T-cell (primary cell): ENCODE measurements around the gene SCCPDH. TPM values are rescaled to one million over a fixed set of nuclear protein-coding genes. Genes with fewer than 3 reads are reported as not detected.
"Not testable (repeated sequence)": the region's sequence is repeated elsewhere in the genome, so short reads cannot be mapped to it uniquely, and the experiment has no call there.

Experiments
- ATAC-seq, 4 experiments: fragments of 200-7000 bp in 3 of 4; fragments of 150-1000 bp in 1 of 4; cut with Tn5 transposase; replicated peaks in 1 of 4; 1 replicate in 3 of 4; 2 replicates in 1 of 4; pipeline ENCODE4 v1.10.0; 2021; ENCODE audit warnings: moderate library complexity in 3 of 4, mild to moderate bottlenecking in 2 of 4, moderate number of reproducible peaks in 1 of 4
- CTCF ChIA-PET, 2 donors: fragments of 300-600 bp; sonication (Branson Sonifier 250); formaldehyde crosslinking; loops; one replicate each; lab custom pipeline; 2022; ENCODE audit warnings: antibody characterized with exemption in 2 of 2; lab: Charles Lee
- POLR2A ChIA-PET, 2 donors: fragments of 300-600 bp; sonication (Branson Sonifier 250); formaldehyde crosslinking; loops; one replicate each; lab custom pipeline; 2022; ENCODE audit warnings: antibody characterized with exemption in 2 of 2; lab: Charles Lee
- DNase-seq, 35 experiments: peaks; one replicate each; pipeline versions ENCODE4 v3.0.0 to v3.0.0-alpha.2; 2013 to 2023
- H3K27ac ChIP-seq: one replicate; pipeline ENCODE4 v1.5.1; 2013; ENCODE audit warnings: low read length
- H3K27me3 ChIP-seq, 2 experiments: replicated peaks in 1 of 2; 1 replicate in 1 of 2; 2 replicates in 1 of 2; pipeline versions ENCODE4 v1.6.1 to v1.7.0; 2013; ENCODE audit warnings: low read length in 1 of 2, mixed read lengths in 1 of 2; ENCODE audit not compliant: control insufficient read depth in 2 of 2, insufficient read depth in 2 of 2; ENCODE audit errors: extremely low read depth in 1 of 2
- H3K36me3 ChIP-seq, 2 donors: 1 replicate in 1 of 2; 2 replicates in 1 of 2; pipeline versions ENCODE4 v1.6.1 to v1.7.0; 2013; ENCODE audit warnings: low read length in 1 of 2; ENCODE audit not compliant: control insufficient read depth in 2 of 2, insufficient read depth in 1 of 2; ENCODE audit errors: extremely low read depth in 1 of 2
- H3K4me1 ChIP-seq, 2 experiments: 1 replicate in 1 of 2; 2 replicates in 1 of 2; pipeline versions ENCODE4 v1.6.1 to v1.7.0; 2013; ENCODE audit warnings: low read length in 2 of 2, mixed read lengths in 1 of 2; ENCODE audit not compliant: insufficient read depth in 2 of 2, control insufficient read depth in 1 of 2; ENCODE audit errors: extremely low read depth in 1 of 2
- H3K4me3 ChIP-seq, 2 donors: 1 replicate in 1 of 2; 2 replicates in 1 of 2; pipeline versions ENCODE4 v1.5.1 to v1.7.0; 2013; ENCODE audit warnings: mild to moderate bottlenecking in 2 of 2, low read length in 1 of 2, moderate library complexity in 1 of 2; ENCODE audit not compliant: control insufficient read depth in 1 of 2; ENCODE audit errors: extremely low read depth in 1 of 2
- H3K9me3 ChIP-seq: 2 replicates; pipeline ENCODE4 v1.7.0; 2013
- H3K27ac Mint-ChIP-seq, 2 donors: one replicate each; pipeline ENCODE4 v1.8.0; 2020 to 2021; ENCODE audit warnings: mild to moderate bottlenecking in 2 of 2, mixed read lengths in 2 of 2
- H3K27me3 Mint-ChIP-seq, 2 donors: one replicate each; pipeline ENCODE4 v1.8.0; 2021 to 2022; ENCODE audit warnings: mixed read lengths in 2 of 2
- H3K36me3 Mint-ChIP-seq: one replicate; pipeline ENCODE4 v1.8.0; 2021; ENCODE audit warnings: mixed read lengths
- H3K4me1 Mint-ChIP-seq, 3 donors: one replicate each; pipeline ENCODE4 v1.8.0; 2020 to 2022; ENCODE audit warnings: mixed read lengths in 3 of 3, mild to moderate bottlenecking in 1 of 3
- H3K4me3 Mint-ChIP-seq, 3 donors: one replicate each; pipeline ENCODE4 v1.8.0; 2020 to 2022; ENCODE audit warnings: mild to moderate bottlenecking in 3 of 3, mixed read lengths in 3 of 3, moderate library complexity in 3 of 3
- H3K9me3 Mint-ChIP-seq, 3 donors: one replicate each; pipeline ENCODE4 v1.8.0; 2020 to 2022; ENCODE audit warnings: mixed read lengths in 3 of 3
- WGBS: methylation state at CpG from one replicate; pipeline ENCODE4 v1.1.5; 2013; ENCODE audit warnings: missing lambda C conversion rate; ENCODE audit not compliant: insufficient coverage; 5-methylcytosine and 5-hydroxymethylcytosine counted together
- total RNA-seq, 35 experiments: library from RNA in 6 of 35; stranded (reverse) in 6 of 35; fragments of 120-200 nt in 1 of 35; gene quantifications; one replicate each; pipeline versions ENCODE4 v1.2.1 to v1.2.4 and lab custom pipeline; 2013 to 2026

Gene SCCPDH
- total RNA-seq, 5 donors from 2014 or later (not counting 1 experiment from before 2014, with no cell fraction given) = 3.7 to 6.2 (median 4.5) TPM

DNA sequence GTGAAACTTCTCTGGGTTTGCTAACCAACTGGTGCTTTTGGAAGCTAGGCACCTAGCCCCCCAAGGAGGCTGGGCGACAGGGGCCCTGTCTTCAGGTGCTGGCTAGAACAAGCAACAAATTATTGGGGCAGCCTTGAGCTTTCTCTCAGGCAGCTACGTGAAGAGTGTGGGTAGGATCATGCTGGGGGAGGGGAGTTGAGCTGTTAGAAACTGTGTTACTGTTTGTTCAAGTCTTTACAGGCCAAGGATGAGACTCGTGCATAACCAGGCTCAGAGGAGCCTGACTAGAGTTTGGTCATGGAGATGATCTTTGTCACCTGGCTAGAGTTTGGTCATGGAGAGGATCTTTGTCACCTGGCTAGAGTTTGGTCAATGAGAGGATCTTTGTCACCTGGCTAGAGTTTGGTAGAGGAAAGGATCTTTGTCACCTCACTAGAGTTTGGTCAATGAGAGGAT, 12.6 kb upstream of the SCCPDH start:
- Histone ChIP-seq H3K9me3 (no peaks in the 10 kb centered on the region), H3K27ac (no peak overlapping the region), H3K4me3 (no peak overlapping the region), H3K4me1 (no peaks in the 10 kb centered on the region), H3K27me3 (peaks cover 0 to 5% of the 10 kb centered on the region in 2 experiments), H3K36me3 (no peaks in the 10 kb centered on the region)
- 73% methylated on average over 3 of the region's 3 CpGs for WGBS
- Mint-ChIP-seq H3K4me3 (no peak overlapping the region), H3K27me3 (peaks cover 10 to 18% of the 10 kb centered on the region in 2 donors), H3K27ac (no peak overlapping the region), H3K36me3 (no peaks in the 10 kb centered on the region), H3K4me1 (peaks cover 0 to 6% (median 0%) of the 10 kb centered on the region in 3 donors), H3K9me3 (peaks cover 0 to 5% (median 0%) of the 10 kb centered on the region in 3 donors)
- ChIA-PET CTCF (interaction anchor here in 1 of 2 donors (0.5 kb wide), 1 partner anchor 14 kb away, joined by 4 read pairs; no protein-coding TSS in a partner anchor), POLR2A (no interaction called here)
- no peak for DNase-seq
- no peak for ATAC-seq

DNA sequence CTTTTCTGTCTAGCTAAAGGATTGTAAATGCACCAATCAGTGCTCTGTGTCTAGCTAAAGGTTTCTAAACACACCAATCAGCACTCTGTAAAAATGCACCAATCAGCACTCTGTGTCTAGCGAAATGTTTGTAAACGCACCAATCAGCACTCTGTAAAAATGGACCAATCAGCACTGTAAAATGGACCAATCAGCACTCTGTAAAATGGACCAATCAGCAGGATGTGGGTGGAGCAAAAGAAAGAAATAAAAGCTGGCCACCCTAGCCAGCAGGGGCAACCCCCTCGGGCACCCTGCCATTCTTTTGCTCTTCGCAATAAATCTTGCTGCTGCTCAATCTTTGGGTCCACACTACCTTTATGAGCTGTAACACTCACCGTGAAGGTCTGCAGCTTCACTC, 11.8 kb upstream of the SCCPDH start:
- H3K27me3 ChIP-seq, ATAC-seq, H3K27ac Mint-ChIP-seq, CTCF ChIA-PET, H3K9me3 Mint-ChIP-seq, H3K4me1 ChIP-seq, DNase-seq, H3K36me3 ChIP-seq, H3K4me3 ChIP-seq, POLR2A ChIA-PET, H3K27ac ChIP-seq, H3K36me3 Mint-ChIP-seq, H3K9me3 ChIP-seq, H3K4me1 Mint-ChIP-seq, H3K4me3 Mint-ChIP-seq: not testable (repeated sequence)
- H3K27me3 Mint-ChIP-seq = peaks cover 14 to 23% of the 10 kb centered on the region in 2 donors
- WGBS = 100% methylated on average over 2 of the region's 5 CpGs

DNA sequence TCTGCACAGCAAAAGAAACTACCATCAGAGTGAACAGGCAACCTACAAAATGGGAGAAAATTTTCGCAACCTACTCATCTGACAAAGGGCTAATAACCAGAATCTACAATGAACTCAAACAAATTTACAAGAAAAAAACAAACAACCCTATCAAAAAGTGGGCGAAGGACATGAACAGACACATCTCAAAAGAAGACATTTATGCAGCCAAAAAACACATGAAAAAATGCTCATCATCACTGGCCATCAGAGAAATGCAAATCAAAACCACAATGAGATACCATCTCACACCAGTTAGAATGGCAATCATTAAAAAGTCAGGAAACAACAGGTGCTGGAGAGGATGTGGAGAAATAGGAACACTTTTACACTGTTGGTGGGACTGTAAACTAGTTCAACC, 4.8 kb upstream of the SCCPDH start:
- H3K4me1 ChIP-seq, H3K27ac Mint-ChIP-seq, H3K36me3 ChIP-seq, H3K27ac ChIP-seq, H3K9me3 Mint-ChIP-seq, CTCF ChIA-PET, ATAC-seq, H3K4me3 Mint-ChIP-seq, POLR2A ChIA-PET, H3K36me3 Mint-ChIP-seq, H3K4me1 Mint-ChIP-seq, DNase-seq, H3K9me3 ChIP-seq, H3K4me3 ChIP-seq: not testable (repeated sequence)
- peaks cover 0 to 10% of the 10 kb centered on the region in 2 experiments for H3K27me3 ChIP-seq
- no CpG with 5 or more reads among the region's 2 CpGs for WGBS
- H3K27me3 Mint-ChIP-seq = peaks cover 9 to 12% of the 10 kb centered on the region in 2 donors

DNA sequence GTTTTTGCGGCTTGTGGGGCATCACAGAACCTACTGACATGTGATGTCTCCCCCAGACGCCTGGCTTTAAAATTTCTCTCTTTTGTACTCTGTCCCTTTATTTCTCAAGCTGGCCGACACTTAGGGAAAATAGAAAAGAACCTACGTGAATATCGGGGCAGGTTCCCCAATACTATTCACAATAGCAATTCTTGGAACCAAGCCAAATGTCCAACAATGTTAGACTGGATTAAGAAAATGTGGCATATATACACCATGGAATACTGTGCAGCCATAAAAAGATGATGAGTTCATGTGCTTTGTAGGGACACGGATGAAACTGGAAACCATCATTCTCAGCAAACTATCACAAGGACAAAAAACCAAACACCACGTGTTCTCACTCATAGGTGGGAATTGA, 3.4 kb upstream of the SCCPDH start:
- peaks cover 4 to 11% of the 10 kb centered on the region in 2 experiments for H3K4me1 ChIP-seq
- not testable (repeated sequence) for H3K27ac Mint-ChIP-seq, DNase-seq, H3K9me3 Mint-ChIP-seq, H3K36me3 ChIP-seq, ATAC-seq, H3K36me3 Mint-ChIP-seq, H3K9me3 ChIP-seq, H3K4me3 ChIP-seq, H3K27me3 Mint-ChIP-seq, H3K27ac ChIP-seq, H3K4me3 Mint-ChIP-seq
- H3K27me3 ChIP-seq = peaks cover 0 to 15% of the 10 kb centered on the region in 2 experiments
- ChIA-PET CTCF (interaction anchor here in 1 of 2 donors (0.6 to 0.7 kb wide), 3 partner anchors 92 to 918 kb away, joined by 3 read pairs; no protein-coding TSS in a partner anchor), POLR2A (interaction anchor here in 1 of 2 donors (0.6 kb wide), 3 partner anchors 69 to 253 kb away, joined by 4 to 6 read pairs (median 5); no protein-coding TSS in a partner anchor)
- H3K4me1 Mint-ChIP-seq = peaks cover 8 to 11% (median 9%) of the 10 kb centered on the region in 3 donors
- WGBS = no CpG with 5 or more reads among the region's 7 CpGs

DNA sequence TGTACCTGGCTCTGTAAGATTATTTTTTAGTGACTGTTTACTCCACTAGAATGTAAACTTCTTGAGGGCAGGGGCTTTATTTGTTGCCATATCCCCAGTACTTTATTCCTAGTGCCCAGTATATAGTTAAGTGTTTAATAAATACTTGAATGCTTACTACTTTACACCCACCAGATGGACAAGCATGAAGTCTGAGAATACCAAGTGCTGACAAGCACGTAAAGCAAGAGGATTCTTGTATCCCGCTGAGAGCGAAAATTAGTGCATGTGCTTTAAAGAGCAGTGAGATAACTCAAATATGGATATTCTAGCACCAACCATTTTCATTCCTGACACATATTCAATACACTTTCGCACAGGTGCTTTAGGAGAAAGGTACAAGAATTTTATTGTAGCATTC, 1.5 kb upstream of the SCCPDH start:
- Mint-ChIP-seq H3K9me3 (peaks cover 5 to 8% (median 5%) of the 10 kb centered on the region in 3 donors), H3K27me3 (peaks cover 0 to 5% of the 10 kb centered on the region in 2 donors), H3K36me3 (peaks cover 5% of the 10 kb centered on the region), H3K27ac (no peak overlapping the region), H3K4me1 (peaks cover 8 to 11% (median 9%) of the 10 kb centered on the region in 3 donors), H3K4me3 (peak overlapping the region in 2 of 3 donors; percentile 53 to 91)
- no peak for ATAC-seq
- no peak overlapping the region for H3K4me3 ChIP-seq
- H3K9me3 ChIP-seq = no peaks in the 10 kb centered on the region
- ChIA-PET CTCF (no interaction called here), POLR2A (no interaction called here)
- peaks cover 4 to 11% of the 10 kb centered on the region in 2 experiments for H3K4me1 ChIP-seq
- DNase-seq = no peak
- no peak overlapping the region for H3K27ac ChIP-seq
- WGBS = no CpG with 5 or more reads among the region's 4 CpGs
- no peaks in the 10 kb centered on the region for H3K36me3 ChIP-seq
- peaks cover 0 to 19% of the 10 kb centered on the region in 2 experiments for H3K27me3 ChIP-seq

DNA sequence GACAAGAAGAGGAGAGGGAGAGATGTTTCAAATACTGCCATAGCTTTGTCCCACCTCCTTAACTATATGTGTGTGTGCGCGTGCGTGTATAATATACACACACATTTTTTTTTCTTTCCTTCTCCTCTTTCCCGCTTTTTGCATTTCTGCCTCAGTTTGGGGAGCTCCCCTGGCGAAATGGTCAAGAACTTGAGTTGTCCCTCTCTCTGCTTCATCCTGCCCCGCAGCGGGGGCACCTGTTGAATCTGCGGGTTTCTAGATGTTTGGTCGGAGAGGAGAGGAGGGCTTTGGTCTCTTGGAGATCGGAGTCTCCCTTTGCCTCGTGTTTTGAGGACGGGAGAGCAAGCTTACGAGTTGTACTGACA, 504 bp downstream of the SCCPDH start:
- H3K27ac ChIP-seq = no peak overlapping the region

More for the DNA sequence above, 504 bp downstream of the SCCPDH start:
- POLR2A ChIA-PET = no interaction called here
- peak overlapping the region; percentile 60 to 61 for H3K27ac Mint-ChIP-seq
- WGBS = 5% methylated on average over 7 of the region's 13 CpGs
- peak overlapping the region; percentile 82 to 91 (median 83) for H3K4me3 Mint-ChIP-seq
- no peaks in the 10 kb centered on the region for H3K36me3 ChIP-seq
- peaks cover 23% of the 10 kb centered on the region for H3K36me3 Mint-ChIP-seq
- H3K9me3 ChIP-seq = no peaks in the 10 kb centered on the region
- peaks cover 8 to 23% (median 16%) of the 10 kb centered on the region in 3 donors for H3K9me3 Mint-ChIP-seq
- peak overlapping the region; percentile 45 to 91 for H3K4me3 ChIP-seq
- peaks cover 8 to 11% (median 9%) of the 10 kb centered on the region in 3 donors for H3K4me1 Mint-ChIP-seq
- CTCF ChIA-PET = no interaction called here
- H3K4me1 ChIP-seq = peaks cover 4 to 11% of the 10 kb centered on the region in 2 experiments
- peaks cover 0 to 5% of the 10 kb centered on the region in 2 donors for H3K27me3 Mint-ChIP-seq
- DNase-seq (peak in 3 of 35 experiments; percentile 1 to 11 (median 11)), ATAC-seq (no peak)
- peaks cover 0 to 19% of the 10 kb centered on the region in 2 experiments for H3K27me3 ChIP-seq
